Fibroblast of upper back skin (primary cell): ENCODE results near the gene CTAGE6.
"Not testable (repeated sequence)": the region's sequence is repeated elsewhere in the genome, so short reads cannot be mapped to it uniquely, and the experiment has no call there.

Experiments used
- DNase-seq: peaks from one replicate; pipeline ENCODE4 v3.0.0-alpha.2; 2013

Gene CTAGE6

GRCh38 chr7:143715543-143716193 lies 41.8 kb downstream of the CTAGE6 start:
- not testable (repeated sequence) for DNase-seq

DNA sequence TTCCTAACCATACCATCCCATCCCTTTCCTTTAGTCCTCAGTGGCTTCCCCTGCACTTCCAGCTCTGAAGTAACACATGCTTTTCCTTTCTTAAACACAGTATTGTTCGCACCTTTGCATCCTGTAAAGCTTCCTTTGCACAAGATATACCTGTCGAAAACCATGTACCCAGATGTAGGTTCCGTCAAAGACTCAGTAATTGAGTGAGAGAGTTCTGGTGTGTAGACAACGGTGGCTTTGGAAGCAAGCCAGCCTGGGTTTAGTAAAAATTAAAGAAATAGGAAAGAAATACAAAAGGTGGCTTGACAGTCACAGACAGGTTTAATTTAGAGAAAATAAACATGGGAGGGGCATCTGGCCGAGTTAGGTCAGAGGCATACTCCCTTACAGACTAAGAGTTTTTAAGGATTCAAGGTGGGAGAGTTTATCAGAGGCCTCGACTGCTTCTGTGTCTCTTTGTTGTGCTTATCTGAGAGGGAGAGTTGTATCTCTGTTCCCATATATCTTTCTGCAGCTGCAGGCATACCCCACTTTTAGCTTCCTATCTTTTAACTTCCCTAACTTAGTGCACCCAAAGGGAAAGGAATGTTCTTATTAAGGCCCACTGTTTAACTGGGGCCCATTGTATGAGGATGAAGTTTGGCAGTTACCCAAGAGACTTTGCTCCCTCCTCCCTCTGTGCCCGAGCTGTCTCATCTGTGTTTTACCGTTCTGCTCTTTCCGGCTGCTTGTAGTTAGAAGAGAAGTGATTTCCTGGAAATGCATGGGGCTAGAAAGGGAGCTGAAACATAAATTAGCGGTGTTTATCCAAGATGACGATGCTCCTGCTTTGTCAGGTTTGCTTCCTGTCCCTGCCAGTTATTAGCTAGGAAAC lies 42.7 kb downstream of the CTAGE6 start:
- not testable (repeated sequence) for DNase-seq

DNA sequence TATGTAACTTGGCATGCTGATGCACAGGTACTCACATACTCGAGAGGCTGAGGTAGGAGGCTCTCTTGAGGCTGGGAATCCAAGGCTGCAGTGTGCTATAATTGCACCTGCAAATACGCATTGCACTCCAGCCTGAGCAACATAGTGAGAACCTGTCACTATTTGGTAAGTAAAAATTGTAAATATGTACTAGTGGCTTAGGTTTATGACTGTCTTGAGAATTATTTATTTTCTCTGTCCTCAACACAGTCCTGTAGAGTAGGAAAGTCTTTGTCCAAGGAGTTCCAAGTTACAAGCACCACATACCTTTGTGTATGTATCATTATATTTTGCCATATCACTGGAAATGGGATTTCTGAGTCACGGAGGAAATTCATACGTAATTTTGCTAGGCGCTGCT lies 45.1 kb downstream of the CTAGE6 start:
- DNase-seq = not testable (repeated sequence)

DNA sequence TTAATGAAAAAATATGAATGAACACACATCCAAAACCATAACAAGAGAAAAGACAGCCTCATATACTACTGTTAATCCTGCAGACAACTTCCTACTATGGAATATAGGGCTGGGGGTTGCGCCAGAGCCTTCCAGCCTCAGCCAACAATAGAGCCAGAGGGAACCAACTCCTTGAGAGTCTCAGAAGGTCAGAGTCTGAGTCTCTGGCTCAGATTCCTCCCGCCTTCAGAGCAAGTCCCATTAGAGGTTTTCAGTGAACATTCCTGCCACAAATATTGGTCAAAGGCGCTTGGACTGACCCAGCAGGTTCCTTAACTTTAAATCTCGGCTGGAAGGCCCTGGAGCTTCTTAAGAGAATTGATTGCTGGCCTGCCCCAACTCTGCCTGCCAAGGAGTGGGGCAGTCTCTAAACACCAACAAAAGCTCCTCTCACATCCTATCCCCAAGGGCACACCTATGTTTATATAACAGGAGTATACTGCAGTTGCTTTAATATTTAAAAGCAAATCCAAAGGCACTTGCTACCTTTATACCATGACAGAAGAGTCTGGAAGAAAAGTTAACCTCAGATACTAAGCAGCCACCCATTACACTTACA lies 45.7 kb downstream of the CTAGE6 start:
- not testable (repeated sequence) for DNase-seq

DNA sequence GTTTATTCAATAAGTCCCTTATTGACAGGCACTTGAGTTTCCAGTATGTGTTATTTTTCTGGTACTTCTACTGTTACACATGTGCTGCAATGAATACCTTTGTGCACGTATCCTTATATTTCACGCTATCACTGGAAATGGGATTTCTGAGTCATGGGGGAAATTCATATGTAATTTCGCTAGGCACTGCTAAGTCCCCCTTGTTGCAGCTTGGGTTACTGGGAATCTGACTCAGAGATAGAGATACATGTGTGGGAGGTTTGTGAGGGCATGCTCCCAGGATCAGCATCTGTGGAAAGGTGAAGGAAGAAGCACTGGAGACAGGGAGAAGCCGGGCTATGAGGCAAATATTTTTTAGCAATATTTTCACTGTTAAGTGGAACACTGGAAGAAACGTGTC lies 47.6 kb downstream of the CTAGE6 start:
- DNase-seq = not testable (repeated sequence)
